Stimulated activated CD8-positive, alpha-beta memory T cell treated with anti-CD3 and anti-CD28 coated beads, Interleukin-12 subunit alpha, Interleukin-12 subunit beta, amount 100 ng/mL, for 24 hours (primary cell): ENCODE measurements around the gene ARMC6.

Experiments
- DNase-seq: peaks from one replicate; pipeline ENCODE4 v3.0.0-alpha.2; 2020; ENCODE audit errors: extremely low read depth

ARMC6 gene

GRCh38 chr19:19054315-19054938, 21.0 kb downstream of the ARMC6 start:
- DNase-seq, result no peak

DNA sequence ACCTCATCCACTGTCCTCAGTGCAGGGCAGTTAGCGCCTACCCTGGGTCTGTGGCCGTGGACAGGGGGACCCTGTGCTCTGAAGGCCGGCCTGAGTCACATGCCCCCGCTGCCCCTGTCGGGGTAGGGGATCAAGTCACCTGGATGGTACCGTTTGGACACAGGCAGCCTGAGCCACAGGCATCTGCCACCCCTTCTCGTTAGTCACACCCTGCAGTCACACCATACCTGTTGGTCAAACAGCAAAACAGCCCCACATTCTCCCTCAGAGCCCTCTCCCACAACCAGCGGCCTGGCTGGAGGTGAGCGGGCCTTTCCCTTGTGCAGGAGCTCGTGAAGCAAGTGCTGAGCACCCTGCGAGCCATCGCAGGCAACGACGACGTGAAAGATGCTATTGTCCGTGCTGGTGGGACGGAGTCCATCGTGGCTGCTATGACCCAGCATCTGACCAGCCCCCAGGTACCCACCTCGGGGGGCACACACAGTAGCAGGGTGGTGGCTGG, 21.6 kb downstream of the ARMC6 start:
- DNase-seq, result no peak

GRCh38 chr19:19055701-19056100, 22.3 kb downstream of the ARMC6 start:
- DNase-seq, result no peak

GRCh38 chr19:19056636-19057275, 23.4 kb downstream of the ARMC6 start:
- no peak for DNase-seq

DNA sequence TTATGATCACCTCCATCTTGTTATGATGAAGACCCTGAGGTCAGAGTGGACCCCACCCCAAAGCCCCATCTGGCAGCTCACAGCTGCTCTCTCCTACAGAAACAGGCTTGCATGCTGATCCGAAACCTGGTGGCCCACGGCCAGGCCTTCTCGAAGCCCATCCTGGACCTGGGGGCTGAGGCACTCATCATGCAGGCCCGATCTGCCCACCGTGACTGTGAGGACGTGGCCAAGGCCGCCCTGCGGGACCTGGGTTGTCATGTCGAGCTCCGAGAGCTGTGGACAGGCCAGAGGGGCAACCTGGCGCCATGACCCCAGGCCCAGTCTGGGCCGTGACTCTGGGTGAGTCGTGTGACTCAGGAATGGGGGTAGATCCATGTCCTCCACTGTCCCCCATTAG, 23.9 kb downstream of the ARMC6 start:
- no peak for DNase-seq

- DNase-seq, result no peak
These were observed 24.3 kb downstream of the ARMC6 start for GRCh38 chr19:19057720-19058119.

DNA sequence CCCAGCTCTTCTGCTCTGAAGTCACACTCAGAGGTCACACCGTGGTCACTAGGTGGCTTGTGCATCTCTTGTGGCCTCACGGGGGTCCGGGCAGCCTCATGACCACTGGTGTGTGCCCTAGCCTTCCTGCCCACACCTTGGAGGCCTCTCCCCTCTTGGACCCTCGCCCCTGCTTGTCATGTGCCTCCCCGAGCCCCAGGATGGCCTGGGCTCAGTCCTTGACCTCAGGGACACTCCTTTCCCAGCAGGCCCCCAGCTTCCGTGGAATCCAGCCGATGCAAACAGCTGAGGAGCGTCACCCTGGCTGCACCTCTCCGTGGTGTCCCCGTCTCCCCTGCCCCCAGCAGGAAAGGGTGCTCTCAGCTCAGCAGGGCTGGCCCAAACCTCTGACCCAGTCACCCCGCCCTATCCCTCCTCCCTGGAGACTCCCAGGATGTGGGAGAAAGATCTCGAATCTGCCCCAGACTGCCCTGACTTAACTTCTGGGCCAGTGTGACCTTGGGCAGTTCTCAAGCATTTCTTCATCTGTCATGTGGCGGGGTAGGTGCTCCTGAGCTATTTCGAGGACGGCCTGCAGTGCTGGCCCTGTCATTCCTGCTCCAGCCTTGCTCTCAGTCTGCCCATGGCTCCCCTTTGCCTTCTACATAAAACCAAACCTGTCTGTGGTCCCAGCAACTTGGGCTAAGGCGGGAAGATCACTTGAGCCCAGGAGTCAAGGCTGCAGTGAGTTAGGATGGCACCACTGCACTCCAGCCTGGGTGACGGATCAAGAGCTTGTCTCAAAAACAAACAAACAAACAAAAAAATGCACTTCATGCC, 25.8 kb downstream of the ARMC6 start:
- no peak for DNase-seq

DNA sequence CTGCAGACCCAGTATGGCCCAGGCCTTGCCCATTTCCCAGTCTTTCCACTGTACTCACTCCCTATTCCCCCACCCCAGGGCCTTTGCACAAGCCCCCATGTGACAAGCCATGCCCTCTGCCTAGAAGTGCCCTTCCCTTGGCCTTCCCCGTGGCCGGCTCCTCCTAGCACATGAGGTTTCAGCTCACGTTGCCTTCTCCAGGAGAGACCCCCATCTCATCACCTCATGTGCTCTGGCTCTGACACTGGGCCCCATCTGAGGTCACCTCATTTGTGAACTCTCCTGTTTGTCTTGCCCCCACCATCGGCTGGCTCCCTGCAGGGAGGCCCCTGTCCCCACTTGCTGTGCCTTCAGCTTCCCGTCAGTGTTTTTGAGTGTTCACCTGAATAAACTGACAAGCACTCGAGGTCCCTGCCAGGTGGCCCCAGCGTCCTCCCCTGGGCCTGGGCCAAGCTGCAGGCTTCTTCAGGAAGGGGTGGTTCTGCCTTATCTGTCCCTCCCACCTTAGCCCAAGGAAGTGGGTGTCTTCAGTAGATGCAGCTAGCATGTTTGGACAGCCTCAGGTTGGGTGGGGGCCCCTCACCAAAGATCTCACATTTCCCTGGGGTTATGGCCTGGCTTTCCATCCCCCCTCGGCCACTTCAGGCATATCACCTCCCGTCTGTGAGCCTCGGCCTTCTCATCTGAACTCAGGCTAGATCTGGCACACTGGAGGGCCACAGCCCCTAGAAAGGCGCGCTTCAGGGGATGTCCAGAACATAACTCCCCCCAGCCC, 26.6 kb downstream of the ARMC6 start:
- no peak for DNase-seq

DNA sequence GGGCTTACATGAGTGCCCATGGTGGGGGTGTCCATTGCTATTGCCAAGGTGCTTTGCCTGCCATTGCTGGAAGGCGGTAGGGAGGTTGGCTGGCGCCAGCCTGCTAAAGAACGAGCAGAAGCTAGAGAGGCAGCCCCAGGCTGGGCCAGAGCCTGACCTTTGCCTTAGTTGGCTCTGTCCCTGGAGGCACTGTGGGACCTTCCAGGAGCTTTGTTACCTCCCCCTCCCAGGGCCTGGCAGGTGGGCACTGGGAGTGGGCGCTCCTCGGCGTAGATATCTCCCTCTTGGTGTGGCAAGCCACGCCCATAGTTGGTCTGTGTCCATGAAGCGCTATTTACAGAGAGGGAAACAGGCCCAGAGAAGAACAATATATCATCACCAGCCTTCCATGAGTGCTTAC, 28.1 kb downstream of the ARMC6 start:
- no peak for DNase-seq

- DNase-seq, result no peak
These were observed 29.2 kb downstream of the ARMC6 start for GRCh38 chr19:19062454-19063182.

GRCh38 chr19:19063183-19064097, 30.0 kb downstream of the ARMC6 start, which contains the start of gene SLC25A42:
Gene SLC25A42, plus strand, starts transcription at chr19:19063994. Its CDS starts 32,131 bp downstream, at chr19:19096125.
- peak; percentile 97 for DNase-seq

GRCh38 chr19:19064098-19064722, 30.8 kb downstream of the ARMC6 start:
- DNase-seq, result no peak

- DNase-seq, result no peak
These were observed 31.7 kb downstream of the ARMC6 start for GRCh38 chr19:19064811-19065745.

GRCh38 chr19:19067276-19068072, 34.1 kb downstream of the ARMC6 start:
- no peak for DNase-seq

- no peak for DNase-seq
These were observed 35.6 kb downstream of the ARMC6 start for GRCh38 chr19:19068659-19069654.

DNA sequence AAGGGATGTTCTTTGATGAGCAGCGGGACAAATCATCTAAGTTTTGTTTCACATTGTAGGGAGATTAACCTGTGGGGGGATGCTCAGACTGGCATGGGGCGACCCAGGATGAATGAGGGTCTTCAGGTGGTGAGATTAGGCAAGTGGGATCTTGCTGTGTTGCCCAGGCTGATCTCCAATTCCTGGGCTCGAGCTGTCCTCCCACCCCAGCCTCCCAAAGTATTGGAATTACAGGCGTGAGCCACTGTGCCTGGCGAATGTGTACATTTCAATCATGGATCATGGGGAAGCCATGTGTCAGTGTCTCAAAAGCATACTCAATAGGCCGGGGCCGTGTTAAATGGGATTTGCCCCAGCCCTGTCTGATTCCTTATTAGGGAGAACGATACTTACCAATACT, 38.5 kb downstream of the ARMC6 start:
- DNase-seq, result no peak
